GM21390 (cell line): ENCODE measurements around the gene RSRC1.
"Not testable (repeated sequence)": the region's sequence is repeated elsewhere in the genome, so short reads cannot be mapped to it uniquely, and the experiment has no call there.

ENCODE experiments used
- ATAC-seq: cut with Tn5 transposase; IDR thresholded peaks from one replicate; pipeline ENCODE4 v1.9.1; 2021; ENCODE audit not compliant: unreplicated experiment

RSRC1 gene, protein sequence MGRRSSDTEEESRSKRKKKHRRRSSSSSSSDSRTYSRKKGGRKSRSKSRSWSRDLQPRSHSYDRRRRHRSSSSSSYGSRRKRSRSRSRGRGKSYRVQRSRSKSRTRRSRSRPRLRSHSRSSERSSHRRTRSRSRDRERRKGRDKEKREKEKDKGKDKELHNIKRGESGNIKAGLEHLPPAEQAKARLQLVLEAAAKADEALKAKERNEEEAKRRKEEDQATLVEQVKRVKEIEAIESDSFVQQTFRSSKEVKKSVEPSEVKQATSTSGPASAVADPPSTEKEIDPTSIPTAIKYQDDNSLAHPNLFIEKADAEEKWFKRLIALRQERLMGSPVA

DNA sequence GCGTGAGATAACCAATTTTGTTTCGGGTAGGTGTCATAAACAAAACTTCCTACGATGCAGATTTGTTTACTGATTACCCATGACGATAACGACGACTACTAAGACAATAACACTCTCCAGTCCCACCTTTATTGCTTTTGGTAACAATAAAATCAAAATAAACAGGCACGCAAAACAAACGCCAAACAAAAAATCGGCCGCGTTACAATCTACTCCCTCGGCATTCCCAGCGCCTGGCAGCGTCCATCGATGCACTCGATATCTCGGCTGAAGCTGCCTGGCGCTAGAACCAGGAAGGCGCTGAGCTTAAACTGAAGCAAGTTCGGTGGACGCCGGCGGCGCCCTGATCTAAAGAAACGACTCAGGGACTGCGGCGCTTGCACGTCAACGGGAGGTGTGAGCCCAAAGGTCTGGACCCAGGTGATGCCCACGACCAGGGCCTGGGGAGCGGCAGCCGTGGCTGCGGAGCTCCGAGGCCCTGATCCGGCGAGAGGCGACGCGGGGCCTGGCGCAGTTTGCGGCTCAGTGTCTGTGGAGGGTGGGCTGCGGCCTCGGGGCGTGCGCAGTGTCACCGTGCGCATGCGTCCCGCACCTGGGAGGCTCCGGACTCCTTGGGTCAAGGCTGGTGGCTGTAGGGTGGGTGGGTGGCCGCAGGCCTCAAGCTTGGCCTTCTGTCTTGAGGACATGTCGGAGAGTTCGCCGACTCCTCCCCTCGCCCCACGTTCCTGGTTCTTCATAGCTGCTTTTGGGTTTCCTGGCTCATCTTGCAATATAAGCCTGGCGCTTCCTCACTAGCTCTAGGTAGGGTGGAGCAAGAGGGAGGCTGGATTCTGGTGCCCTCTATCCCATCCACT is at the start of gene RSRC1:
Gene RSRC1 (plus strand): TSS at position 286 of the 854 bp plus-strand sequence. CDS start 12,016 bp downstream, outside the sequence.
- ATAC-seq = peak; percentile 71

DNA sequence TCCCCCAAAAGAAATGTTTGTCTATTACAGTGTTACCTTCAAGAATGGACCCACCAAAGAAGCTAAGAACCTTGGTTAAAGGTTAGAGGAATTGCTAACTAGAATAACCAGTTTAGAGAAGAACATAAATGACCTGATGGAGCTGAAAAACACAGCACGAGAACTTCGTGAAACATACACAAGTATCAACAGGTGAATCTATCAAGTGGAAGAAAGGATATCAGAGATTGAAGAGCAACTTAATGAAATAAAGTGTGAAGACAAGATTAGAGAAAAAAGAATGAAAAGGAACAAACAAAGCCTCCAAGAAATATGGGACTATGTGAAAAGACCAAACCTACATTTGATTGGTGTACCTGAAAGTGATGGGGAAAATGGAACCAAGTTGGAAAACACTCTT is 44.3 kb upstream of the RSRC1 start:
- ATAC-seq = not testable (repeated sequence)

DNA sequence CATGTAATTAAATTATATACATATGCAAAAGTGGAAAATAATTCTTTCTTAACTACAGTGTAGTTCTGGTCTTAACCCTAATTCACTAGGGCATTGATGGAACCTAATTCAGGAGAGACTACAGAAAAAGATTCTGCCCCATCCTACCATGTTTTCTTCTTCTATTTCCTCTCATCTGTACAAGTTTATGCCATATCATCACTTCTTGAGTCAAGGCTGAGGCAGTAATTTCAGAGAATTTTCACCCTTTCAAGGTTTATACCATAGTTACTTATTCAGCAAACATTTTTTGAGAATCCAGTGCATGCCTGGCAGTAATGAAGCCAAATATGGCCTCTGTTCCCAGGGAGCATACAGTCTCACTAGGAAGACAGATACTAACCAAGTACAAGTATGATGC is 37.1 kb upstream of the RSRC1 start:
- ATAC-seq = no peak

DNA sequence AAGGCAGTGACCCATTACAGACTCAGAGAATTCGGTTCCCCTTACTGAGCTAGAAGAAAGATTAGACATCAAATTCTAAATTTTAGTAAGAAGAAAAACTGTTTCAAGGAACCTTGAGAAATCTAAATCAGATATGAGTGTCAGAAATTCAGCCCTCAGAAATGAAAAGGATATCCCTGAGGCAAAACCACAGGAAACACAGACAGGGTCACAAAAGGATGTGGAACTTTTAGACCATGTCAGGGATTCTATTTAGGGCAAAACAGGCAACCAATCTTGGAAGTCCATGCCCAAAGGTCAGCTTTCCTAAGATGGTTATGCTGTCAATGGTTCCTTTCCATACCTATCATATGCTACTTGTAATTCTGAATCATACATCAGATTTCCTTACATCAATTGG is 35.3 kb upstream of the RSRC1 start:
- ATAC-seq = no peak

DNA sequence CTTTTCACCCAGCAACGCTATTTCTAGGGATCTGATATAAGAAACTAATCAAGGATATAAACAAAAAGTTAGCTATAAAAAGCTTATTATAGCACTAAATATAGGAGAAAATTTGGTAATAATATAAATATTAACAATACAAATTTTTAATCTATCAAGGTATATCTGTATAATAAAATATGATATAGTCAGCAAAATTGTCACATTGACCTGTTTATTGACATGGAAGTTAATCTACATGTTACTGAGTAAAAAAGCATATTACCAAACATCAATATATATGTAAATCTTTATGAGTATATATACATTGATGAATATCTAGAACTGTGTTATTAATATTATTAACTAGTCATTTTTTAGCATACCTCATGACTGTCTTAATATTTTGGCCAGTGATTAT is 30.3 kb upstream of the RSRC1 start:
- no peak for ATAC-seq

DNA sequence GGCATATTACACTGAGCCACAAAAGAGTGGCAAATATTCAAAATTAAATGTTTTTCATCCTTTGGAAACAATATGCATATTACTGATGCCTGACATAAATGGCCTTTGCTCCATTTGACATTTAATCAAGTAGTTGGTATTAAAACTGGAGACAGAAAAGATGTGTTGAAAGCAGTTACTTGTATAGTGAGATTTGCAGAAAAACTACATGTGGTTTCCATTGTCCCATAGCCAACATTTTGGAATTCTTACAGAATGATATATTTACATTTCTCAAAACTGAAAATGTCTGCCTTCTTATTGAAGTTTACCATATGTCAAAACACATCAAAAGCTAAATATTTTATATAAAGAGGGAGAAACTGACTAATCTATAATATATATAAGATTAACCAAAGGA is 25.2 kb upstream of the RSRC1 start:
- no peak for ATAC-seq

DNA sequence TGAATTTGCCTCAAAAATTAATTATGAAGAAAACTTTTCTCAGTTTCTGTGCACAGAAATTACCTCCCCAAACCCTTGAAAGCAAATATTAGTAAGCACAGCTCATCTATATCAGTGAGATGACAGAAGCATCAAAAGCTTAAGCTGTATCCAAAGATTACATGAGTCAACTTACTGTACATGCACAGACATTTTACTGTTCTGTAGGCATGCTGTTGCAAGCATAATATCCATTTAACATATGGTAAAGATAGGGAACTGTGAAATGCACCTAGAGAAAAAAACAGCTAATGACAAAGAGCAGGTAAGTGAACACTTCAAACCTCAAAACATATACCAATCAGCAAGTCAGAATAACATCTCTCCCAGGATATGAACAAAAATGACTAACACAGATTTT is 24.5 kb upstream of the RSRC1 start:
- ATAC-seq = no peak

DNA sequence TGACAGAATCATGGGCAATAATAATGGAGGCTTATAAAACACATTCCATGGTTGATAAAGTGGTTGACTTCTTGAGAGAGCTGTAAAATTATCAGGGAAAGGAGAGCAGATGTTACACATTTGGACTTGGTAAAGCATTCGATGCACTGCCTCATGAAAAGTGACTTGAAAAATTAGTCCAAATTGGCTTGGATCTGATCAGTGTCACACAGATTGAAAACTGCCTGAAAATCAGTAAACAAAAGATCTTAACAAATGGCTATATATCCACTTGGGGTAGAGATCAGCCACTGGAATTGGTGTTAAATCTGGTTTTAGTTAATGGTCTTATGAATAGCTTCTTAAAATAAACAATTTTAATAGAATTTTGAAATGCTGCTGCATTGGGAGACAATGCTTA is 24.0 kb upstream of the RSRC1 start:
- no peak for ATAC-seq

DNA sequence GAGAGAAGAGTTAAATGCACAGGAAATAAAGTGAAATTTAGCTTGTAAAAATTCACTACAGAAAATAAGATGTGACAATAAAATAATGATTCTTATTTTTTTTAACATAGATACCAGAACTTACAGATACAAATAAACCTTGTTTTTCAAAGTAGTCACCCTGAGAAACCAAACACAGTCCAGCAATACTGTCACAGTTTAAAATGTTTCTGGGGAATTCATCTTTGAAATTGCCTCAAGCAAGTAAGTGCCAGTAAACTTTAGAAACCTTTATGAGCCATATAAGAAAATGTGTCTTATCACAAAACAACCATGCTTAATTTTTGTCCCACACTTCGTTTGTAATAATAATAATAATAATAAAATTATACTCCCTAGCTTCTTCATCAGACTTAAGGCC is 23.5 kb upstream of the RSRC1 start:
- no peak for ATAC-seq

DNA sequence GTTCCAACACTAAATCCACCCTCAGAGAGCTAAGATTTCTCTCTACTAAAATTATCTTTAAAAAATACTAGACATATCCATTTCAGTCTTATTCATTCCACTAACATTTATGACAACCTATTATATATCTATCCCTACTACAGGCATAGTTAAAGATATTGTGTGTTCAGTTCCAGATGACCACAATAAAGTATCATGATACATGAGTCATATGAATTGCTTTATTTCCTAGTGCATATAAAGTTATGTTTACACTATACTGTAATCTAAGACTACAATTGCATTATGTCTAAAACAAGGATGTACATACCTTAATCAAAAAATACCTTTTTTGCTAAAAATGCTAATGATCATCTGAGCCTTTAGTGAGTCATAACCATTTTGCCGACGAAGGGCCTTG is 23.1 kb upstream of the RSRC1 start:
- ATAC-seq = no peak

DNA sequence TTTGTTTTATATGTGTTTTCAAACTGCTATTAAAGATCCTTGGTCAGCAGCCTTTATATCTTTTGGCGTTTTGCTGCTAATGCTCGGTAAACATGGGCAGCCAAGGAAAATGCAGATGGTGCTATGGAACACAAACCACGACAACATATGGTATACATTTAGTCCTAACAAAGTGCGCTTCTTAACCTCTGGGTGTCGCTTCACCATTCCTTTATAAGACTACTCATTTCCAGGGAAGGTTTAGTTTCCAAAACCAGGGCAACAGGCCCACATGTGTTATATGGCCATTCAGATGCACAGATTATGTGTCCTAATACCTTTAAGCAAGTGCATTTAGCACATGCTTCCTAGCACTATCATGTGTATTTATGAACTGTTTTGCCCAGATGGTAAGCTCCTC is 18.4 kb upstream of the RSRC1 start:
- no peak for ATAC-seq

DNA sequence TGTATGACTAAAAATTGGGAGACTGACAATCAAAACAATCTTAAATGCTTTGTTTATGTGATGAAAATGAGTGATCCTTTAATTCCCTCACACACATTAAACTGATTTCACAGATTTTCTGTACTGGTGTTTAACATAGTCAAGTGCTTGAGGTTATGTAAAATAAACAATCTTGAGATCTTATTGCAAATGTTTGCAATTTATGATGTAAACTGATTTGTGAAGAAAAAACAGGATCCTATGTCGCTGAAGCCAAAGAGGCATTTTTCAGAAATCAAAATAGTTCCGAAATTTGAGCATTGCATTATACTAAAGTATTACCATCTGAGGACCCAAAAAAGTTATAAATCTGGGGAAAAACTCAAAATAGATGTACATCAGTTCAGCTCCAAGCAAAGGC is 16.4 kb upstream of the RSRC1 start:
- no peak for ATAC-seq

DNA sequence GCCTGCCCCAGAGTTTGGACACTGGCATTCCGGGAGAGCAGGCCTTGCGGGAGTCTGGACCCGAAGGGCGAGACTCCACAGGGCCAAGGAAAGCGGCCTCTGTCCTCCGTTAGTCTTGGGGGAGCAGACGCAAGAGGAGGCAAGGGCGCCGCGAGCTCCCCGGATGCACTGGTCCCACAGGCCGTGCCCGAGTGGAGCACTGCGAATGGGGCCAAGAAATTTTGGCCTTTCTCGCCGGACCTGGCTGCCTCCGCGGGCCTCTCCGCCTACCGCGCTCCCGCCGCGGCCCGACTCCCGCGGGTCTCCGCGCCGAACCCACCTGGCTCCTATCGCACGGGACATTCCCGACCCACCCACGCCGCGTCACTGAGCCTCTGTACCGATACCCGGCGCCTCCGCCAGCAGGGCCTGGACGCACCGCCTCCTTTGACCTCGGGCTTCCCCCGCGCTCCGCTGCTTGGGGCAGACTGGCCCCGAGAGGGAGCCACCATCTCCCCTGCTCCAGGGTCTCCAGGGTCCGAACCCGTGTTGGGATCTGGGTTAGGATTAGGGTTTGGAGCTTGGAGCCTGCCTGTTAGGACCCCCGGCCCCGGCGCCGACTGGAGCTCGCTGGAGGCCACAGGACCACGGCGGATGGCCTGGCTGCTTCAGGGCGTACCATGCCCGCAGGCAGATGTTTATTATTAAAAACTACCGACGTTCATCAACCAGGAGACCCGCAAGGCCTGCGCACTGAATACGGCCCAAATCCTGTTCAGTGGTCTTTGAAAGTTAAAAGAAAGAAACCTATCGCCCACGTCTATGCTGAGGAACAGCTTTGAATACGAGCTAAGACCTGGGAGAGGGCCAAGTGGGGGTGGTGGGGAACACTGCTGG is 15.4 kb upstream of the RSRC1 start:
- peak; percentile 43 for ATAC-seq

DNA sequence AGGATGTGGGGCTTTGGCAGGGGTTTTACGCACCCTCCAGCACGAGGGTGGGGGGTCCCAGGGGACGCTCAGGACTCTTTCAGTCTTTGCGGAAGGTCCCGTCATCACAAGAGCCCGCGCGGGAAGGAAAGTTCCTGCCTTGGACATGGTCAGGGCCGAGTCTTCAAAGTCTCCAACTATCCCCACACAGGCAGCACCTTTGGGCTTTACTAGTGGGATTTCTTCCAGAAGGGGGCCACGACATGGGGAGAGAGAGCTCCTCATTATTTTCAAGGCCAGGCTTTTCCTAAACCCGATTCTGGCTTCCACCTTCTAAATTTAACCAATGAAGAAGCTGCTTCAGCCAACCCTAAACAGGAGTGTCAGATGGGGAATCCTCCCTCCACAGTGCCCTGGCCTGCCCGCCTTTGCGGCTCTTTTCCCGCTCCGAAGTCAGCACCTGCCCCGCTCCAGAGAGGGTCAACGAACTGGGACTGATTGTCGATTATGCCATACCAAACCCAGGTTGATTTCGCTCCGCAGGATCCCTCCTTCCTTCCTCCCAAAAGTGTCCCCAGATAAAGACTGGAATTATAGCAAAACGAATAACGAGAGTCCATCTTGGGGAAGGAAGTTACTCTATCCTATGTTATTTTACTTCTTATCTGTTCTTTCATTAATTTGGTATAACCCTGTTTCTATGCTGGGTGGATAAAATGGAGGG is 14.6 kb upstream of the RSRC1 start:
- peak; percentile 8 for ATAC-seq

DNA sequence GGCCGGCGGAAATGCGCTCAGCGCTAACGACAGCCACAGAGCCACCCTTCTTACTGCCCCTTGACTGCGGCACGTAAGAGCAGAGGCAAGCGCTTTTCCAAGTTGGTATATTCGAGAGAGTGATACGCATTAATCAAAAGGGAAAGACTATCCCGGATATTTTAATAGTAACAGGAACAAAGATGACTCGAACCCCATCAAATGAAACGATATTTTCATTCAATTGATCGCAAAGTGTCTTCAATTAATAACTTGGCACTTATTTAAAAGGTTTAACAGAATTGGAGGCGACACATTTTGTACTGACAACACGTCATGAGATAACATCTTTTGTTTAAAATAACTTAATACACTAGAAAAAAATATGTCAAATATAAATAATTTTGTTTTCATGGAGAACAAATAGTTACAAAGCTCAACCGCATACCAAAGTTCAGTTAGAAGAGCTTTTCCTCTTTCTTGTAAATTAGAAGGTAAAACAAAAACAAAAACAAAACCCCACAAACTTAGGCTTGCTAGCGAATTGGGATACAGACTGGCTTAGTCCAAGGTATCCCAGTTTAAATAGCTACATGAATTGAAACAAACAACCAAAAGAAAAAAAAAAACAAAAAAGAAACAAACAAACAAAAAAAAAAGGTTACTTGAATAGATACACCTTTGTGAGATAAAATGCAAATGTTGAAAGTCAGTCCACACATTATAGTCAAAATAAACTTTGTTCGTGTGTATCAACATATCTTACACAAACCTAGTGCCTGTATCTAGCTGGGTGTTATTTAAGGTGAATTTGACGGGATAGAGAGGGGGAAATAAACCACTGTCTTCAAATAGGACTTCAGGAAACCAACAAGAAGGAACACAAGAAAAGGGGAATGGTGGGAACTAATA is 13.8 kb upstream of the RSRC1 start:
- ATAC-seq = no peak

DNA sequence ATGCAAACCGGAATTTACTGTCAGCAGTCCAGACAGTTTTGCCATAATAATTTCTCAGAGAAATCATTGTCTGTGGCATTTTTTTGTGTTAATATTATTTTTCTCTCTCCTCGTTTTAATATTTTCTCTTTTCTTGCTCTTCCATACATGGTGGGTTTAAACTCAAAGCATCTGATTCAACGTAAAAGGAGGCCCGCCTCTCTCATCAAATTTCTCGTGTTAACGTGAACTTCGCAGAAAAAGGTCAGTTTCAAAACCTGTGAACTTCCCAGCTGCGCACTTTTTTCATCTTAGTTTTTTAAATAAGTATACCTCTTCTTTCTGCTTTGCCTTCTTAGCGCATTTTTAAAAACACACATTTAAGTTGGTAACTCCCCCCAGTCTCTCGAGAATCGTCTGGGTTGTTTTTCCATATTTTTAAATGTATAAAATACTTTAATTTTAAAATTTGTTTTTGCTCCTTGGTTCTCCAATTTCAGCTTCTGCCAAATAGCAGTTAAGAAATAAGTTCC is 12.8 kb upstream of the RSRC1 start:
- ATAC-seq = no peak

DNA sequence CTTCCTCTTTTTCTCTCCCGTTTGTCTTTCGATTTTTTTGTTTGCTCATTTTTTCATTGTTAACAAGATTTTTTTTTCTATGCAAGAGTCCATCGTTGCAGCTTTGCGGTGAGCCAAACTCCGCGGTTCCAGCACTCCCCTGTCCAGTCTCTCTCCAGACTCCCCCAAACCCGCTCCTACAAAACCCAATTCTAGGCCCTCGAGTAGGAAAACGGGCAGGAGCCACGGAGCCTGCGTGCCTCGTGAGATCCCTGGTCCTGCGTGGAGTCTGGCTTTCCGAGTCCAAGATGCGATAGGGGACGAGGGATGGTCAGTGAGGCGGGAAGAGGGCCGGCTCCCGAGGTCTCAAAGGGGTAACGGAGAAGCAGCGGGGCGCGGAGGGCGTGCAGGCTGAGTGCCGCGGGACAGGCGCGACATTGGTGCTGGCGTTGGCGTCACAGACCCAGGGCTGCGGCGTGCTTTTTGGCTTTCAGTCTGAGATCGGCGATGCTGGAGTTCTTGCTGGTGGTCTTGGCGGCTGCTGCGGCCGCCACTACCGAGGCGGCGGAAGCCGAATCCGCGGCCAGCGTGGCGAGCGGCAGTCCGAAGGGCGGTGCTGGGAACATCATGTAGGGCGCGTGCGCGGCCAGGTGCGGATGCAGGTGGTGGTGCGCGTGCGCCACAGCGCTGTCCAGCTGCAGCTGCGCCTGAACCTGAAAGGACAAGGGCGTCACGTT is 12.1 kb upstream of the RSRC1 start:
- ATAC-seq = peak; percentile 83

DNA sequence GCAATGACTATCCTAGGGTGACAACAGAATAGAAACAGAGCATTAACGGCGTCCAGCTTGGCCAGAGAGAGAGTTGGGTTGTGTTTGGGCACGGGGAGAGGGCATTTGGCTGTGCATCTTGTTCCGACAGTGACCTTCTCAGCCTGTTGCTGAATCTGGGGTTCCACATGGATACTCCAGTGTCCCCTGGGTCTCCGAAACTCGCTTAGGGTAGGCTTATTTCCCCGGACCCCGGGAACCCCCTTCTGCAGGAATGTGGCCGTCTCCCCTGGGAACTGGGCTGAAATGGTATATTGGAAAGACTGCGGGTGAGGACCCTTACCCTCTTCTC is 11.6 kb upstream of the RSRC1 start:
- ATAC-seq = no peak

DNA sequence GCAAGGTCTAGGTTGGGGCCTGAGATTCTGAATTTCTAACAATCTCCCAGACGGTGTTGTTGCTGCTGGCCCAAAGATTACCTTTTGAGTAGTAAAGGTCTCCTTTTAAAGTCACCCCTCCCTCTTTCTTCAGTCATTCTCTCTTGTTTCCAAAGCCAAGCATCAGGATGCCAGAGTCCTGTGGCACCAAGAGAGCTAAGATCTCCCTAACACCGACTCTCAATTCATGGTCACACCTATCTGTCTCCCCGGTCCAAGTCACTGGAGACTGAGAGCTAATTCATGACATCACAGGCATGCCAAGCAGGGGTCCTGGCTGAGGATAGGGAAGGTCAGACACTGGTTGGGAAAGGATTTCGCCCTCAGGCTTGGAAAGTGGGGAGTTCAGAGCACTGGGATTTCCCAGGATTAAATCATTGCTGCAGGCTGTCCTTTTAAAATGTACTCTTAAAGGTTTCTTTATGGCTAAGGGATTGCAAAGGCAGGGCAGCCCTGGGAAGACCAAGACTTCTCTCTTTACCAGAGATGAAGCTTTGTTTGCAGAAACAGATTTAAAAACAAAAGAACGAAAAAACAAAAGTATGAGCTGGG is 11.0 kb upstream of the RSRC1 start:
- no peak for ATAC-seq
